Trophoblast cell (in vitro differentiated cells and primary cell): ENCODE data around the gene ABCF2.

Experiments
- DNase-seq, 2 donors: peaks; one replicate each; pipeline ENCODE4 v3.0.0-alpha.2; 2016
- H2AFZ ChIP-seq: 2 replicates; pipeline ENCODE4 v1.6.1; 2013; ENCODE audit warnings: low read length, moderate library complexity, mild to moderate bottlenecking; ENCODE audit not compliant: insufficient read depth, poor library complexity
- H2AK5ac ChIP-seq: 2 replicates; pipeline ENCODE4 v1.6.1; 2013; ENCODE audit warnings: mild to moderate bottlenecking, low read length
- H2BK120ac ChIP-seq: 2 replicates; pipeline ENCODE4 v1.6.1; 2013; ENCODE audit warnings: low read length, mild to moderate bottlenecking, moderate library complexity; ENCODE audit not compliant: insufficient read depth, poor library complexity
- H2BK12ac ChIP-seq: 2 replicates; pipeline ENCODE4 v1.6.1; 2013; ENCODE audit warnings: mild to moderate bottlenecking, low read length, moderate library complexity
- H2BK5ac ChIP-seq: 2 replicates; pipeline ENCODE4 v1.6.1; 2013; ENCODE audit warnings: low read length, low read depth, moderate library complexity, mild to moderate bottlenecking; ENCODE audit not compliant: poor library complexity
- H3K14ac ChIP-seq: 2 replicates; pipeline ENCODE4 v1.6.1; 2013; ENCODE audit warnings: mild to moderate bottlenecking, low read length
- H3K18ac ChIP-seq: 2 replicates; pipeline ENCODE4 v1.6.1; 2013; ENCODE audit warnings: mild to moderate bottlenecking, low read length
- H3K23ac ChIP-seq: 2 replicates; pipeline ENCODE4 v1.6.1; 2013; ENCODE audit warnings: low read length
- H3K27ac ChIP-seq: 2 replicates; pipeline ENCODE4 v1.5.1; 2013; ENCODE audit warnings: low read depth, mild to moderate bottlenecking, inconsistent platforms, low read length, moderate library complexity
- H3K27me3 ChIP-seq: 2 replicates; pipeline ENCODE4 v1.6.1; 2013; ENCODE audit warnings: inconsistent platforms, mild to moderate bottlenecking, low read length, moderate library complexity; ENCODE audit not compliant: insufficient read depth
- H3K36me3 ChIP-seq, 2 experiments: 1 replicate in 1 of 2; 2 replicates in 1 of 2; pipeline ENCODE4 v1.6.1; 2013; ENCODE audit warnings: low read length in 2 of 2, mild to moderate bottlenecking in 2 of 2, moderate library complexity in 1 of 2; ENCODE audit not compliant: insufficient read depth in 2 of 2, control insufficient read depth in 1 of 2
- H3K4ac ChIP-seq: 2 replicates; pipeline ENCODE4 v1.6.1; 2013; ENCODE audit warnings: low read depth, mild to moderate bottlenecking, low read length, moderate library complexity
- H3K4me1 ChIP-seq, 2 experiments: 1 replicate in 1 of 2; 2 replicates in 1 of 2; pipeline ENCODE4 v1.6.1; 2013; ENCODE audit warnings: low read length in 2 of 2, mild to moderate bottlenecking in 2 of 2, moderate library complexity in 1 of 2; ENCODE audit not compliant: insufficient read depth in 2 of 2, control insufficient read depth in 1 of 2
- H3K4me2 ChIP-seq: 2 replicates; pipeline ENCODE4 v1.6.1; 2013; ENCODE audit warnings: inconsistent platforms, mild to moderate bottlenecking, low read length, moderate library complexity
- H3K4me3 ChIP-seq: 2 replicates; pipeline ENCODE4 v1.5.1; 2013; ENCODE audit warnings: mild to moderate bottlenecking, low read depth, low read length, inconsistent platforms
- H3K79me1 ChIP-seq: one replicate; pipeline ENCODE4 v1.6.1; 2013; ENCODE audit warnings: low read length
- H3K79me2 ChIP-seq: 2 replicates; pipeline ENCODE4 v1.6.1; 2013; ENCODE audit warnings: low read length, mild to moderate bottlenecking; ENCODE audit not compliant: control insufficient read depth, insufficient read depth, poor library complexity
- H3K9ac ChIP-seq: 2 replicates; pipeline ENCODE4 v1.6.1; 2013; ENCODE audit warnings: mild to moderate bottlenecking, low read length
- H3K9me3 ChIP-seq: 2 replicates; pipeline ENCODE4 v1.6.1; 2013; ENCODE audit warnings: low read depth, mild to moderate bottlenecking, control low read depth, inconsistent platforms, low read length; ENCODE audit not compliant: insufficient read depth
- H4K12ac ChIP-seq: 2 replicates; pipeline ENCODE4 v1.6.1; 2013; ENCODE audit warnings: low read depth, mild to moderate bottlenecking, low read length, moderate library complexity
- H4K8ac ChIP-seq: 2 replicates; pipeline ENCODE4 v1.6.1; 2013; ENCODE audit warnings: low read depth, mild to moderate bottlenecking, low read length, moderate library complexity
- H4K91ac ChIP-seq: one replicate; pipeline ENCODE4 v1.6.1; 2013; ENCODE audit warnings: low read depth, mild to moderate bottlenecking, low read length, moderate library complexity
- WGBS: extraction: QIAGEN DNeasy Blood & Tissue Kit; methylation state at CpG from one replicate; pipeline ENCODE4 v1.1.7; 2013; ENCODE audit warnings: missing lambda C conversion rate; ENCODE audit not compliant: insufficient read length, insufficient coverage; ENCODE audit errors: extremely low coverage; 5-methylcytosine and 5-hydroxymethylcytosine counted together

Gene ABCF2

DNA sequence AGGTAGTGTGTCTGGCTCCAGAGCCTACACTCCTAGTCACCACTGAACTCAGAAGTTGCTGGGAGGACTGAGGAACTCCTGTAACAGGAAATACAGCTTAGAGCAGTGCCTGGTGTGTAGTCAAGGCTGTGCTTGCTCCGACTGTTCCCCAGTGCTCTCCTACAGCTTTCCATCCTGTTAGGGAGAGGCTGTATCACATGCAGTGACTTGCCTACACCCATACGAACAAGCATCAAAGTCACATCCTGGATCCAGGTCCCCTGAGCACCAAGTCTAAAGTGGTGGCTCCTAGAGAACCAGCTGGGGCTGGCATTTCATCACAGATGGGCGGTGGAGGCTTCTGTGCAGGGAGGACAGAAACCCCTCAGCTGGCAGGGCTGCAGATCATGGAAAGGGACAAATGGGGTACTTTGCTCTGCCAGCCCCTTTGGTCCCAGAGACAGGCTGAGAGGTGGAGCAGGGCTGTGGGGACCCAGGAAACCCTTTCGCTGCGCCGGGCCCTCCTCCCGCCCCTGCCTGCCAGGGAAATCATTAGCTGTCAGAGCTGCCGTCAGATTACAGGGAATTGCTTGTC is 47.6 kb downstream of the ABCF2 start:
- no peak overlapping the region for H2BK5ac ChIP-seq
- no peak overlapping the region for H2BK12ac ChIP-seq
- peaks cover 6% of the 10 kb centered on the region for H3K9me3 ChIP-seq
- DNase-seq = no peak
- H3K27me3 ChIP-seq = no peaks in the 10 kb centered on the region
- no peak overlapping the region for H3K27ac ChIP-seq
- no peak overlapping the region for H3K4me2 ChIP-seq
- no peak overlapping the region for H4K12ac ChIP-seq
- no peak overlapping the region for H4K91ac ChIP-seq
- no peak overlapping the region for H2AK5ac ChIP-seq
- H2BK120ac ChIP-seq = no peak overlapping the region
- no peak overlapping the region for H3K4ac ChIP-seq
- no CpG with 5 or more reads among the region's 8 CpGs for WGBS
- no peak overlapping the region for H3K9ac ChIP-seq
- no peaks in the 10 kb centered on the region for H3K36me3 ChIP-seq
- no peak overlapping the region for H3K23ac ChIP-seq
- H3K4me3 ChIP-seq = no peak overlapping the region
- H3K18ac ChIP-seq = no peak overlapping the region
- no peak overlapping the region for H3K14ac ChIP-seq
- no peaks in the 10 kb centered on the region for H3K4me1 ChIP-seq
- no peak overlapping the region for H4K8ac ChIP-seq
- no peaks in the 10 kb centered on the region for H3K79me1 ChIP-seq
- no peak overlapping the region for H2AFZ ChIP-seq
- no peaks in the 10 kb centered on the region for H3K79me2 ChIP-seq

DNA sequence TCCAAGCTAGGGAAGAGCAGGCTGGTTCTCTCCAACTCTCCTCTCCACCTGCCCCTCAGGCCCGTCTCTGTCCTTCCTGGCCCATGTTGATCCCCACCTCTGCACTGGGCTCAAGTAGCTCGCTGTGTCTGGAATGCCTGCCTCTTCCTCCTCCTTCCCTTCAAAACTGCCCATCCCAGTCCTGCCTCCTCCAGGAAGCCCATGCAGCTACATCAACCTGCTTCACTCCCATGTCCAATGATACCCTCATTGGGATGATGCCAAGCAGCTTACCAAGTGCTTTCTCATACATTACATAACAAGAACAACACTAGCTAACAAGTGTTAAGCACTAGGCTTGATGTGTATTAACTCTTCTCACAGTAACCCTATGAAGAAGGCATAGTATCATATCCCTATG is 48.2 kb downstream of the ABCF2 start:
- WGBS = no CpG with 5 or more reads among the region's 2 CpGs

DNA sequence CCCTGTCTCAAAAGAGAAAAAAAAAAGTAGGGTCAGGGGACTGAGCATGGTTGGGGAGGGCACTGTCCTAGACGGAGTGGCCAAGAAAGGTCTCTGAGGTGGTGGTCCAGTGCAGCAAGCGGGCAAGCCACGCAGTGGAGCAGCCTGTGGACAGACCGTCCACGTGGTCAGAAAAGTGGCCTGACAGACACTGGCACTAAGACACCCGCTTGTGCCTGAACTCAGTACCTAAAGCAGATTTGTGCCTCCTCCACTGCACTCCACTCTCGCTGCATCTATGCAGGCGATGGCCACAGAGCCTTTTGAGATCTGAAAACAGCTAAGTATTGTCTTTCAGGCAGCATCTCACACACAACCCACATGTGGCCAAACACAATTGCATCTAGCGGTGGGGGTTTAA is 48.8 kb downstream of the ABCF2 start:
- H3K4me3 ChIP-seq = no peak overlapping the region
- no peak overlapping the region for H2AFZ ChIP-seq
- H3K9me3 ChIP-seq = peaks cover 17% of the 10 kb centered on the region
- no peak overlapping the region for H3K14ac ChIP-seq
- H3K36me3 ChIP-seq = no peaks in the 10 kb centered on the region
- no CpG with 5 or more reads among the region's 9 CpGs for WGBS
- no peak overlapping the region for H3K27ac ChIP-seq
- no peaks in the 10 kb centered on the region for H3K79me2 ChIP-seq
- H3K4ac ChIP-seq = no peak overlapping the region
- no peak overlapping the region for H3K4me2 ChIP-seq
- H2BK12ac ChIP-seq = no peak overlapping the region
- no peak overlapping the region for H3K9ac ChIP-seq
- no peak overlapping the region for H3K23ac ChIP-seq
- H3K4me1 ChIP-seq = no peaks in the 10 kb centered on the region
- H3K18ac ChIP-seq = no peak overlapping the region
- H3K27me3 ChIP-seq = no peaks in the 10 kb centered on the region
- no peak overlapping the region for H2AK5ac ChIP-seq
- no peaks in the 10 kb centered on the region for H3K79me1 ChIP-seq
- H4K12ac ChIP-seq = no peak overlapping the region
- DNase-seq = no peak
- H2BK120ac ChIP-seq = no peak overlapping the region
- H2BK5ac ChIP-seq = no peak overlapping the region
- no peak overlapping the region for H4K91ac ChIP-seq
- no peak overlapping the region for H4K8ac ChIP-seq

More for the DNA sequence above, 48.2 kb downstream of the ABCF2 start:
- Histone ChIP-seq H4K91ac (no peak overlapping the region), H3K79me1 (no peaks in the 10 kb centered on the region), H3K79me2 (no peaks in the 10 kb centered on the region), H3K4ac (no peak overlapping the region), H4K8ac (no peak overlapping the region), H4K12ac (no peak overlapping the region), H3K23ac (no peak overlapping the region), H3K9ac (no peak overlapping the region), H3K4me2 (no peak overlapping the region), H3K4me1 (no peaks in the 10 kb centered on the region), H3K36me3 (no peaks in the 10 kb centered on the region), H3K27me3 (no peaks in the 10 kb centered on the region), H2BK120ac (no peak overlapping the region), H2AK5ac (no peak overlapping the region), H3K14ac (no peak overlapping the region), H2BK5ac (no peak overlapping the region), H3K27ac (no peak overlapping the region), H2AFZ (no peak overlapping the region), H3K18ac (no peak overlapping the region), H3K9me3 (peaks cover 12% of the 10 kb centered on the region), H2BK12ac (no peak overlapping the region), H3K4me3 (no peak overlapping the region)
- no peak for DNase-seq

DNA sequence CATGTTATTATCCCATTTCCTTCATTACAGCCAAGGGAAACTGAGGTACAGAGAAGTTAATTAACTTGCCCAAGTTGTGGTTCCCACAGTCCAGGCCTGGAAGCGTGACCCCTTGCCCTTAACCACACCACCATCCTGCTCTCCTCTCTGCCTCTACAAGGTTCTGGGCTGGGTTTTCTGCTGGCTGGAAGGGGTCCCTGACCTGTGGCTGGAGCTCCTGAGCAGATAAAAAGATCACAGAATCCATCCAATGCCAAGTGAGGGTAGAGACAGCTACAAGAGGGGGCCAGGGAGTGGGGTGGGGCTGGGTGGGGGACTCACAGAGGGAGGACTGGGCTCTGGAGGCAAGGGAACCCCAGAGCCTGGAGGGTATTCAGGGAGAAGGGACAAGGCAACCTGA is 49.7 kb downstream of the ABCF2 start:
- H3K14ac ChIP-seq = no peak overlapping the region
- H2BK12ac ChIP-seq = no peak overlapping the region
- H3K79me1 ChIP-seq = no peaks in the 10 kb centered on the region
- no peak for DNase-seq
- no peak overlapping the region for H2BK120ac ChIP-seq
- H3K79me2 ChIP-seq = no peaks in the 10 kb centered on the region
- no CpG with 5 or more reads among the region's 1 CpG for WGBS
- H4K91ac ChIP-seq = no peak overlapping the region
- no peaks in the 10 kb centered on the region for H3K27me3 ChIP-seq
- peaks cover 23% of the 10 kb centered on the region for H3K9me3 ChIP-seq
- H4K8ac ChIP-seq = no peak overlapping the region
- no peak overlapping the region for H2AK5ac ChIP-seq
- H3K27ac ChIP-seq = no peak overlapping the region
- no peak overlapping the region for H3K4me2 ChIP-seq
- no peak overlapping the region for H2BK5ac ChIP-seq
- H3K18ac ChIP-seq = no peak overlapping the region
- H3K4me1 ChIP-seq = no peaks in the 10 kb centered on the region
- H2AFZ ChIP-seq = no peak overlapping the region
- no peaks in the 10 kb centered on the region for H3K36me3 ChIP-seq
- no peak overlapping the region for H3K4me3 ChIP-seq
- H3K23ac ChIP-seq = no peak overlapping the region
- H3K9ac ChIP-seq = no peak overlapping the region
- no peak overlapping the region for H4K12ac ChIP-seq
- no peak overlapping the region for H3K4ac ChIP-seq
